ENCODE results near the gene ANGPTL2.

GRCh38 chr9:127093319-127094020 lies 29.0 kb downstream of the ANGPTL2 start:
- TF ChIP-seq CTCF (IDR thresholded peaks at IDR 0.05) (no peak), REST (IDR thresholded peaks at IDR 0.05; ENCODE audit: insufficient read depth in 1 of 2, low read depth in 2 of 2, low read length in 1 of 2) (no peak), TCF7L2 (IDR thresholded peaks at IDR 0.05; ENCODE audit: low read depth, low read length) (no peak), SIN3A (IDR thresholded peaks at IDR 0.05; ENCODE audit: borderline replicate concordance, insufficient read depth, low read depth, low read length) (no peak), POLR2AphosphoS5 (IDR thresholded peaks at IDR 0.05; ENCODE audit: low read depth, low read length) (no peak)

Measured in Panc1 (cell line).